DOHH2 (cell line): ENCODE data around the gene PTBP2.

Experiments
- H3F3A ChIP-seq: fragments of 200-600 bp; sonication (generic), shearing (Covaris generic); 2 replicates; pipeline ENCODE4 v1.6.0; 2016; ENCODE audit warnings: antibody characterized with exemption, mild to moderate bottlenecking; ENCODE audit not compliant: control insufficient read depth, insufficient read depth
- H3K27ac ChIP-seq: fragments of 200-600 bp; sonication (generic); 2 replicates; pipeline ENCODE4 v1.5.1; 2014; ENCODE audit warnings: low read depth, mild to moderate bottlenecking, low read length, moderate library complexity
- H3K27me3 ChIP-seq: fragments of 200-600 bp; sonication (generic); 2 replicates; pipeline ENCODE4 v1.6.1; 2014; ENCODE audit warnings: mild to moderate bottlenecking, low read length, mixed read lengths; ENCODE audit not compliant: control insufficient read depth
- H3K36me3 ChIP-seq: fragments of 200-600 bp; sonication (generic); 2 replicates; pipeline ENCODE4 v1.6.1; 2014; ENCODE audit warnings: mild to moderate bottlenecking, low read length, moderate library complexity, mixed read lengths; ENCODE audit not compliant: control insufficient read depth
- H3K4me1 ChIP-seq: fragments of 200-600 bp; sonication (generic); 2 replicates; pipeline ENCODE4 v1.6.1; 2014; ENCODE audit warnings: mild to moderate bottlenecking, low read length, mixed read lengths; ENCODE audit not compliant: control insufficient read depth
- H3K4me2 ChIP-seq: fragments of 200-600 bp; sonication (generic); 2 replicates; pipeline ENCODE4 v1.6.0; 2014; ENCODE audit warnings: mild to moderate bottlenecking, low read length, moderate library complexity
- H3K4me3 ChIP-seq: fragments of 200-600 bp; sonication (generic); 2 replicates; pipeline ENCODE4 v1.5.1; 2014; ENCODE audit warnings: mild to moderate bottlenecking, low read length, mixed read lengths
- H3K79me2 ChIP-seq: fragments of 200-600 bp; sonication (generic); 2 replicates; pipeline ENCODE4 v1.6.1; 2014; ENCODE audit warnings: mild to moderate bottlenecking, low read length, mixed read lengths; ENCODE audit not compliant: control insufficient read depth
- H3K9me2 ChIP-seq: fragments of 200-600 bp; sonication (generic); replicated peaks from 2 replicates; pipeline ENCODE4 v1.6.1; 2014; ENCODE audit warnings: mild to moderate bottlenecking, low read length, mixed read lengths; ENCODE audit not compliant: control insufficient read depth
- H3K9me3 ChIP-seq: fragments of 200-600 bp; sonication (generic); 2 replicates; pipeline ENCODE4 v1.6.1; 2014; ENCODE audit warnings: antibody characterized with exemption, low read length, mixed read lengths; ENCODE audit not compliant: control insufficient read depth, insufficient read depth
- H4K20me1 ChIP-seq: fragments of 200-600 bp; sonication (generic); 2 replicates; pipeline ENCODE4 v1.6.0; 2014; ENCODE audit warnings: low read depth, mild to moderate bottlenecking, antibody characterized with exemption, low read length, moderate library complexity; ENCODE audit not compliant: control insufficient read depth, insufficient read depth
- EZH2phosphoT487 ChIP-seq: fragments of 200-600 bp; sonication (generic); IDR thresholded peaks from 2 replicates; pipeline ENCODE4 v1.6.1; 2017; ENCODE audit warnings: borderline replicate concordance, mild to moderate bottlenecking, antibody characterized with exemption, low read length, moderate library complexity, mixed read lengths
- TF ChIP-seq, protein P1 (sequence below): fragments of 200-600 bp; sonication (generic); IDR thresholded peaks from one replicate; pipeline ENCODE4 v1.5.1; 2014; ENCODE audit warnings: antibody characterized with exemption, mild to moderate bottlenecking, low read depth, low read length; ENCODE audit not compliant: poor library complexity, severe bottlenecking

The PTBP2 gene

DNA sequence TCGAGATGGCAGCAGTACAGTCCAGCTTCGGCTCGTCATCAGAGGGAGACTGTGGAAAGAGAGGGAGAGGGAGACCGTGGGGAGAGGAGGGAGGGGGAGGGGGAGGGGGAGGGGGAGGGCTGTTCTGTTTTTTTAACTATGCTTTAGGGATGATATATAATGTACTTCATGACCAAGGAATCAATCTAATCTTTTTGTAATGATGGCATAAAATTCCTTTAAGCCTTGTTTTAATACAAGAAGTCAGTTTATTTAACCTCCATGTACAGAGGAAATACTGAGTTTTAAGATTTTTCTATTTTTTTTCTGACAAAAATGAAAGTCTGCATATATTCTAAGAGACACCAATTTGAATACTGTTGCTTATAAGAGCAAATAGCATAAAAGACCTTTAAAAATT lies 41.9 kb downstream of the PTBP2 start:
- no peak overlapping the region for H3K4me2 ChIP-seq
- no peak for TF ChIP-seq EZH2phosphoT487
- TF ChIP-seq, protein P1, sequence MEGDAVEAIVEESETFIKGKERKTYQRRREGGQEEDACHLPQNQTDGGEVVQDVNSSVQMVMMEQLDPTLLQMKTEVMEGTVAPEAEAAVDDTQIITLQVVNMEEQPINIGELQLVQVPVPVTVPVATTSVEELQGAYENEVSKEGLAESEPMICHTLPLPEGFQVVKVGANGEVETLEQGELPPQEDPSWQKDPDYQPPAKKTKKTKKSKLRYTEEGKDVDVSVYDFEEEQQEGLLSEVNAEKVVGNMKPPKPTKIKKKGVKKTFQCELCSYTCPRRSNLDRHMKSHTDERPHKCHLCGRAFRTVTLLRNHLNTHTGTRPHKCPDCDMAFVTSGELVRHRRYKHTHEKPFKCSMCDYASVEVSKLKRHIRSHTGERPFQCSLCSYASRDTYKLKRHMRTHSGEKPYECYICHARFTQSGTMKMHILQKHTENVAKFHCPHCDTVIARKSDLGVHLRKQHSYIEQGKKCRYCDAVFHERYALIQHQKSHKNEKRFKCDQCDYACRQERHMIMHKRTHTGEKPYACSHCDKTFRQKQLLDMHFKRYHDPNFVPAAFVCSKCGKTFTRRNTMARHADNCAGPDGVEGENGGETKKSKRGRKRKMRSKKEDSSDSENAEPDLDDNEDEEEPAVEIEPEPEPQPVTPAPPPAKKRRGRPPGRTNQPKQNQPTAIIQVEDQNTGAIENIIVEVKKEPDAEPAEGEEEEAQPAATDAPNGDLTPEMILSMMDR: no peak
- H3K27ac ChIP-seq: no peak overlapping the region
- H3K27me3 ChIP-seq: no peaks in the 10 kb centered on the region
- H3F3A ChIP-seq: no peaks in the 10 kb centered on the region
- peaks cover 37% of the 10 kb centered on the region for H3K36me3 ChIP-seq
- H3K79me2 ChIP-seq: peaks cover 48% of the 10 kb centered on the region
- peaks cover 3% of the 10 kb centered on the region; the same call in 1 of the 2 replicates for H3K9me3 ChIP-seq
- H3K4me1 ChIP-seq: no peaks in the 10 kb centered on the region
- no peaks in the 10 kb centered on the region for H3K9me2 ChIP-seq
- no peak overlapping the region for H3K4me3 ChIP-seq
- no peaks in the 10 kb centered on the region for H4K20me1 ChIP-seq

GRCh38 chr1:96764469-96764868 lies 42.9 kb downstream of the PTBP2 start:
- H3K4me2 ChIP-seq: no peak overlapping the region
- H3K36me3 ChIP-seq: peaks cover 38% of the 10 kb centered on the region
- peaks cover 46% of the 10 kb centered on the region for H3K79me2 ChIP-seq
- no peaks in the 10 kb centered on the region for H3F3A ChIP-seq
- TF ChIP-seq, protein P1: no peak
- no peak for TF ChIP-seq EZH2phosphoT487
- H3K9me2 ChIP-seq: no peaks in the 10 kb centered on the region
- H3K27me3 ChIP-seq: no peaks in the 10 kb centered on the region
- H3K27ac ChIP-seq: no peak overlapping the region
- H4K20me1 ChIP-seq: no peaks in the 10 kb centered on the region
- no peaks in the 10 kb centered on the region for H3K4me1 ChIP-seq
- H3K4me3 ChIP-seq: no peak overlapping the region
- H3K9me3 ChIP-seq: peaks cover 3% of the 10 kb centered on the region; the same call in 1 of the 2 replicates

DNA sequence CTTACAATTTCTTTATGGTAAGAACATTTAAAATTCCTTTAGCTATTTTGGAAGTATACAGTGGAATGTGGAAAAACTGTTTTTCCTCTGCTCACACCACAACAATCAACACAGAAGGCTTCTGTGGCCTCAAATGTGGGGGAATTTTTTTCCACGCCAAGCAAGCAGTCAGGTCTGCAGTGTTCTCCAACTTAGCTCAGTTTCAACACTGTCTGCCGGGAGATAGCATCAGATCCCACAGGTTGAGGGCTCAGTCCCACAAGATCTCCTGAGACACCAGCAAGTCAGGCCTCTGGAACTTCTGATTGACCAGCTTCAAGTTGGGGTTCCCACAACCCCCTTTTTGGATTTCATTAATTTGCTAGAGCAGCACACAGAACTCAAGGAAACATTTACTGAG lies 50.3 kb downstream of the PTBP2 start:
- peaks cover 2% of the 10 kb centered on the region; the same call in 1 of the 2 replicates for H3F3A ChIP-seq
- peaks cover 13% of the 10 kb centered on the region for H3K79me2 ChIP-seq
- no peaks in the 10 kb centered on the region for H3K4me1 ChIP-seq
- no peaks in the 10 kb centered on the region for H3K27me3 ChIP-seq
- no peak overlapping the region for H3K4me3 ChIP-seq
- H3K9me2 ChIP-seq: no peaks in the 10 kb centered on the region
- H3K36me3 ChIP-seq: peaks cover 78% of the 10 kb centered on the region
- H3K9me3 ChIP-seq: no peaks in the 10 kb centered on the region
- no peak overlapping the region for H3K4me2 ChIP-seq
- TF ChIP-seq, protein P1: no peak
- no peak for TF ChIP-seq EZH2phosphoT487
- H3K27ac ChIP-seq: no peak overlapping the region
- peaks cover 3% of the 10 kb centered on the region; the same call in 1 of the 2 replicates for H4K20me1 ChIP-seq

- Histone ChIP-seq H3K36me3 (peaks cover 83% of the 10 kb centered on the region), H3K4me3 (no peak overlapping the region)
These were observed 50.8 kb downstream of the PTBP2 start for GRCh38 chr1:96772349-96772748.

More at GRCh38 chr1:96772349-96772748, 50.8 kb downstream of the PTBP2 start:
- H3K27me3 ChIP-seq: no peaks in the 10 kb centered on the region
- no peak overlapping the region for H3K27ac ChIP-seq
- H3K4me2 ChIP-seq: no peak overlapping the region
- peaks cover 2% of the 10 kb centered on the region; the same call in 1 of the 2 replicates for H3F3A ChIP-seq
- peaks cover 3% of the 10 kb centered on the region; the same call in 1 of the 2 replicates for H4K20me1 ChIP-seq
- peaks cover 10% of the 10 kb centered on the region for H3K79me2 ChIP-seq
- no peak for TF ChIP-seq EZH2phosphoT487
- TF ChIP-seq, protein P1: no peak
- H3K4me1 ChIP-seq: no peaks in the 10 kb centered on the region
- H3K9me3 ChIP-seq: no peaks in the 10 kb centered on the region
- H3K9me2 ChIP-seq: no peaks in the 10 kb centered on the region
